ENCODE measurements around the gene PGGT1B.

PGGT1B gene

GRCh38 chr5:115181757-115182156 is 80.9 kb downstream of the PGGT1B start:
- H3K27me3 ChIP-seq (ENCODE audit: low read depth, low read length) = 0 out of 2 replicates have a peak, but pooled peaks cover 2% of the 10 kb centered on the region
- peak overlapping the region; percentile 7; the same call in 1 of the 2 replicates for H2AFZ ChIP-seq (ENCODE audit: low read depth, low read length)
- H3K9ac ChIP-seq (ENCODE audit: low read length) = no peak overlapping the region
- H3K4me3 ChIP-seq (ENCODE audit: low read length) = peak overlapping the region; percentile 98
- no peaks in the 10 kb centered on the region for H3K36me3 ChIP-seq (replicated peaks; ENCODE audit: low read depth, low read length)
- H3K9me3 ChIP-seq (ENCODE audit: insufficient read depth, low read length) = no peaks in the 10 kb centered on the region
- no peaks in the 10 kb centered on the region for H4K20me1 ChIP-seq (ENCODE audit: insufficient read depth, low read length)
- peak overlapping the region; percentile 99 for H3K4me2 ChIP-seq (ENCODE audit: low read length)
- TF ChIP-seq EZH2phosphoT487 (IDR thresholded peaks at IDR 0.05; ENCODE audit: low read depth) (no peak), CTCF (IDR thresholded peaks at IDR 0.05; ENCODE audit: low read depth, low read length) (no peak)
- H3K27ac ChIP-seq (ENCODE audit: low read length) = 0 out of 2 replicates have a peak overlapping the region, but pooled peaks have one; percentile 8
- peaks cover 30% of the 10 kb centered on the region for H3K4me1 ChIP-seq (ENCODE audit: low read length)
- no peaks in the 10 kb centered on the region for H3K79me2 ChIP-seq (ENCODE audit: low read length)

- H3K79me2 ChIP-seq (ENCODE audit: low read length) = no peaks in the 10 kb centered on the region
- peak overlapping the region; percentile 98 for H3K4me3 ChIP-seq (ENCODE audit: low read length)
- TF ChIP-seq CTCF (IDR thresholded peaks at IDR 0.05; ENCODE audit: low read depth, low read length) (no peak), EZH2phosphoT487 (IDR thresholded peaks at IDR 0.05; ENCODE audit: low read depth) (no peak)
- H3K4me2 ChIP-seq (ENCODE audit: low read length) = peak overlapping the region; percentile 99
- no peaks in the 10 kb centered on the region for H3K36me3 ChIP-seq (replicated peaks; ENCODE audit: low read depth, low read length)
- no peak overlapping the region for H3K27ac ChIP-seq (ENCODE audit: low read length)
- peak overlapping the region; percentile 97 for H2AFZ ChIP-seq (ENCODE audit: low read depth, low read length)
- H3K27me3 ChIP-seq (ENCODE audit: low read depth, low read length) = 0 out of 2 replicates have a peak, but pooled peaks cover 2% of the 10 kb centered on the region
- peak overlapping the region; percentile 87 for H3K9ac ChIP-seq (ENCODE audit: low read length)
- no peaks in the 10 kb centered on the region for H4K20me1 ChIP-seq (ENCODE audit: insufficient read depth, low read length)
- H3K9me3 ChIP-seq (ENCODE audit: insufficient read depth, low read length) = no peaks in the 10 kb centered on the region
- peaks cover 30% of the 10 kb centered on the region for H3K4me1 ChIP-seq (ENCODE audit: low read length)
These were observed 82.4 kb downstream of the PGGT1B start for GRCh38 chr5:115180165-115180709.

GRCh38 chr5:115179394-115180164 is 83.1 kb downstream of the PGGT1B start:
- Histone ChIP-seq H3K9me3 (ENCODE audit: insufficient read depth, low read length) (no peaks in the 10 kb centered on the region), H3K4me3 (ENCODE audit: low read length) (peak overlapping the region; percentile 98), H3K9ac (ENCODE audit: low read length) (peak overlapping the region; percentile 87), H3K79me2 (ENCODE audit: low read length) (no peaks in the 10 kb centered on the region), H4K20me1 (ENCODE audit: insufficient read depth, low read length) (no peaks in the 10 kb centered on the region), H3K36me3 (replicated peaks; ENCODE audit: low read depth, low read length) (no peaks in the 10 kb centered on the region), H3K27ac (ENCODE audit: low read length) (no peak overlapping the region), H3K4me1 (ENCODE audit: low read length) (peaks cover 30% of the 10 kb centered on the region), H3K27me3 (ENCODE audit: low read depth, low read length) (0 out of 2 replicates have a peak, but pooled peaks cover 2% of the 10 kb centered on the region), H3K4me2 (ENCODE audit: low read length) (peak overlapping the region; percentile 99), H2AFZ (ENCODE audit: low read depth, low read length) (peak overlapping the region; percentile 97)
- no peak for TF ChIP-seq EZH2phosphoT487 (IDR thresholded peaks at IDR 0.05; ENCODE audit: low read depth)
- no peak for TF ChIP-seq CTCF (IDR thresholded peaks at IDR 0.05; ENCODE audit: low read depth, low read length)

- no peak for TF ChIP-seq CTCF (IDR thresholded peaks at IDR 0.05; ENCODE audit: low read depth, low read length)
- Histone ChIP-seq H3K27me3 (ENCODE audit: low read depth, low read length) (0 out of 2 replicates have a peak, but pooled peaks cover 2% of the 10 kb centered on the region), H3K9ac (ENCODE audit: low read length) (no peak overlapping the region), H3K79me2 (ENCODE audit: low read length) (no peaks in the 10 kb centered on the region), H3K4me1 (ENCODE audit: low read length) (peaks cover 30% of the 10 kb centered on the region), H3K36me3 (replicated peaks; ENCODE audit: low read depth, low read length) (no peaks in the 10 kb centered on the region), H3K4me2 (ENCODE audit: low read length) (peak overlapping the region; percentile 99), H2AFZ (ENCODE audit: low read depth, low read length) (no peak overlapping the region), H3K27ac (ENCODE audit: low read length) (no peak overlapping the region), H4K20me1 (ENCODE audit: insufficient read depth, low read length) (no peaks in the 10 kb centered on the region), H3K4me3 (ENCODE audit: low read length) (peak overlapping the region; percentile 98), H3K9me3 (ENCODE audit: insufficient read depth, low read length) (no peaks in the 10 kb centered on the region)
These were observed 83.7 kb downstream of the PGGT1B start for GRCh38 chr5:115179030-115179393.

Data from OCI-LY3 (cell line).